Retina (tissue), 1 donor: ENCODE measurements around the gene RFXAP.
"Not testable (repeated sequence)": the region's sequence is repeated elsewhere in the genome, so short reads cannot be mapped to it uniquely, and the experiment has no call there.

ENCODE experiments used
- DNase-seq: peaks from one replicate; pipeline ENCODE4 v3.0.0-alpha.2; 2016

The RFXAP gene, protein sequence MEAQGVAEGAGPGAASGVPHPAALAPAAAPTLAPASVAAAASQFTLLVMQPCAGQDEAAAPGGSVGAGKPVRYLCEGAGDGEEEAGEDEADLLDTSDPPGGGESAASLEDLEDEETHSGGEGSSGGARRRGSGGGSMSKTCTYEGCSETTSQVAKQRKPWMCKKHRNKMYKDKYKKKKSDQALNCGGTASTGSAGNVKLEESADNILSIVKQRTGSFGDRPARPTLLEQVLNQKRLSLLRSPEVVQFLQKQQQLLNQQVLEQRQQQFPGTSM

GRCh38 chr13:36818804-36819738, at the start of gene RFXAP:
RFXAP (plus strand) TSS chr13:36819222; CDS start chr13:36819358, 136 bp downstream.
- DNase-seq, result peak; percentile 96

- no peak for DNase-seq
These were observed 49.5 kb upstream of the RFXAP start for GRCh38 chr13:36769545-36769944.

DNA sequence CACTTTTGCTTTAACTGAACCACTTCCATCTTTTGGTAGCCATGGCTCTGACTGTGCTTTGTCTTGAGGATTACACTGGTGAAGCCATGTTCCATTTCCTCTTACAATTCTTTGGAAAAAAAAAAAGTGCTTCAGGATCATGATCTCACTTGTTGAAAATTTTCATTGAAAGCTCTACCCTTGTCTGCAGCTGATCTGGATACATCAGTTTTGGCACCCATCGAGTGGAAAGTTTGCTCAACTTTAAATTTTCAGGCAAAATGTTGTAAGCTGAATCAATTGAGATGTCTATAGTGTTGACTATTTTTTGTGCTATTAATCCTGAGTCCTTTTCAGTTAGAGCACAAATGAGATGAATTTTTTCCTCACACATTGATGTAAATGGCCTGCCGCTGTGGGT, 48.3 kb upstream of the RFXAP start:
- no peak for DNase-seq

DNA sequence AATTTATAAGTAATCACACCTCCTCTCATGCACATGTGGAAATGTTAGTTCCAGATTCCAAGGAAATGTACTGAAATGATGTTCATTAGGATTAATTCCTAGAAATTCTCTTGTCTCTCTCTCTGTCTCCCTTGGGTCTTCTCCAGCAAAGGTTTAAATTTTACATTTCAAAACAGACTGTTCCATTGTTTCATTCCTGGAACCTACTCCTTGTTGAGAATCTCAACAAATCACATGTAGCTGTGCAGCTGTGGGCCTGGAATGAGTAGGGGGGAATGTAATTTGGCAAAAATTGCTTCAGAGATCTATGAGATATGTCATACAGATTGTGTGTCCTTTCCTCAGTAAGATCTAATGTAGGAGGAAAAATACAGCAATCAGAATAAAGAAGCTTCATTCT, 46.2 kb upstream of the RFXAP start:
- no peak for DNase-seq

GRCh38 chr13:36774931-36775330, 44.1 kb upstream of the RFXAP start:
- DNase-seq, result no peak

DNA sequence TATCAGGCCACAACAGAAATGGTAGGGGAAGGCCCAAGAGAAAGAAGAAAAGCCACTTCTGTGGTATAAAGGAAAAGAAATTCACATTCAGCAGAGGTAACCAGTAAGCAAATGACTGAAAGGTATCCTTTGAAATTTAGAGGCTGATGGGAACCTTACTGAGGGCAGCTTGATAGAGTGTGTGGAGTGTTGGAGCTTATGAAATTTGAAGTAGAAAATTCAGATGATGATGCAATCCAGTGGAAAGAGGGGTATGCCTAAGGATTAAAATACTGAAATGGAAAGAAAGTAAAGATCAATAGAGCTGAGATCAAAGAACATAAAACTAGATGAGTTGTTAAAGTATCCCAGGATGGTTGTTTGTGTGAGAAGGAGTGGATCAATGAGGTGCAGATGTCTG, 42.8 kb upstream of the RFXAP start:
- DNase-seq, result no peak

GRCh38 chr13:36778083-36778671, 40.8 kb upstream of the RFXAP start:
- DNase-seq, result peak; percentile 22

GRCh38 chr13:36783890-36784289, 35.1 kb upstream of the RFXAP start:
- DNase-seq, result no peak

DNA sequence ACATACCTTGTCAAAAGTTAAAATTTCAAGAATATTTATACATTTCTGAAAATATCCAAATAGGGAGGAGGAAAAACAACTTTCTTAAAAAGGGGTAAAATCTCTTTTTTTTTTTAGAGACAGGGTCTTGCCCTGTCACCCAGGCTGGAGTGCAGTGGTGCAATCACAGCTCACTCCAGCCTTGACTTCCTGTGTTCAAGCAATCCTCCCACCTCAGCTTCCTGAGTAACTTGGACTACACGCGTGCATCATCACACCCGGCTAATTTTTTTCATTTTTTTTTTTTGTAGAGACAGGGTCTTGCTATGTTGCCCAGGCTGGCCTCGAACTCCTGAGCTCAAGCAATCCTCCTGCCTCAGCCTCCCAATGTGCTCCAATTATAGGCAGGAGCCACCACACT, 32.8 kb upstream of the RFXAP start:
- DNase-seq, result not testable (repeated sequence)

DNA sequence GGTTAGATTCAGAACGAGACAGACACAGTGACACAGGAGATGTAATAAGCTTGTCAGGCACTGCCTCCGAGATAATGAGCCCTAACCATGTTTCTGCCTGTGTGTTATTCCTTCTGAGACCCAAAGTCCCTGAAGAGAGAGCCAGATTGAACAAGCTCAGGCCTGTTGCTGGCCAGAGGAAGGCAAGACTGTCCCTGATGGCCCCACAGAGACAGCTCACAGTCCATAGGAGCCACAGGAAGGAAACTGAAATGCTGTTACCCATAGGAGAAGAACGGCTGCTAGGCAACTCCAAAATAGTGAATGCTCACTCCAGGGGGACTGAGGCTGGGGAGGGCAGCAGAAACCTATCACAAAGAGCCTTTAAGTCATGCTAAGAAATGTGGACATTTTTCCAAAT, 31.8 kb upstream of the RFXAP start:
- DNase-seq, result no peak

- DNase-seq, result no peak
These were observed 30.7 kb upstream of the RFXAP start for GRCh38 chr13:36788276-36788675.

- no peak for DNase-seq
These were observed 30.0 kb upstream of the RFXAP start for GRCh38 chr13:36789061-36789460.

DNA sequence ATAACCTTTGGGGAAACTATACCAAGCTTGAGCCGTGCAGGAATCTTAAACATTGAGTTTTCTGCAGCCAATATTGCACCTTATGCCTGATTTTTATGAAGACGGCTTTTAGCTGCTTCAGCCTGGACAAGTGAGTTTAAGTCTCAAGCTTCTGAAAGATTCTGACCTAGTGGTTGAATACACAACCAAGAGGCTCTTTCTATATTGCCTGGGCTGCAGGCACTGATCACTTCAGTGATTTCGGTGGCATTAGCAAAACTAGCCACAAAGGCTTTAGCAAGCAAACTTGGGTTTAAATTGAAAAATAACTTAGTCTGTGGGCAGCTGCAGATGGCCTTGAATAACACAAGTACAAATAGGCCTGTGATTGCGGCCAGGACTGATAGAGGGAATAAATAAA, 29.3 kb upstream of the RFXAP start:
- DNase-seq, result no peak

DNA sequence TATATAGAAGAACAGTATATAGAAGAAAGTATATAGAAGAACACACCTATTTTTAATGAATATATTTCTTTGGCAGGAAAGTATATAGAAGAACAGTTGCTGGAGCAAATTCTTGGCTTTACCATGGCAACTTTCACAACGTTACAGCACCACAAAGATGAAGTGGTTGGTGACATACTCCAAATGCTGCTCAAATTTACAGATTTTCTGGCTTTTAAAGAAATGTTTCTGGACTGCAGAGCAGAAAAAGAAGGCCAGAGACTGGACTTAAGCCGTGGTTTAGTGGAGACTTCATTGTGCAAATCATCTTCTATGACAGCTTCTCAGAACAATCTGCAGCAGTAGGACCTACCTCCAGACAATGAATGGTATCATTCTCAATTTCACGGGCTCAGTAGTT, 24.3 kb upstream of the RFXAP start:
- DNase-seq, result no peak

GRCh38 chr13:36795463-36795862, 23.6 kb upstream of the RFXAP start:
- no peak for DNase-seq

DNA sequence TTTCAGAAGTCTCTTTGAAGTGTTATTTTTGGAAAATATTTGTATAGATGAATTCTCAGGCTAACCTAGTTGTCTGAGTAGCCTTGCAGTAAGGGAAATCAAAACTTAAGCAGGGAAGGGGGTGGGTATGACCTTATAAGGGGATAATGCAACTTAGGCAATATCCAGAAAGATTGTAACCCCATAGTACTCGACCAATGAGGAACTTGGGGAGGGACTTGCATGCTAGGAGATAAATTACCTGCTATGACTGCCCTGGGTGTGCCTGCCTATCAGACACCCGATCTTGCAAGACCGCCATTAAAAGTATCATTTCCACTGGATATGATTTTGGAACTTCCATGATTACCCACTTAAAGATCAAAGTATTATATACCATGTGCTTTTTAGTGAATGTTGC, 23.0 kb upstream of the RFXAP start:
- DNase-seq, result no peak

GRCh38 chr13:36801035-36801434, 18.0 kb upstream of the RFXAP start:
- DNase-seq, result no peak

GRCh38 chr13:36804588-36804987, 14.4 kb upstream of the RFXAP start:
- DNase-seq, result no peak

DNA sequence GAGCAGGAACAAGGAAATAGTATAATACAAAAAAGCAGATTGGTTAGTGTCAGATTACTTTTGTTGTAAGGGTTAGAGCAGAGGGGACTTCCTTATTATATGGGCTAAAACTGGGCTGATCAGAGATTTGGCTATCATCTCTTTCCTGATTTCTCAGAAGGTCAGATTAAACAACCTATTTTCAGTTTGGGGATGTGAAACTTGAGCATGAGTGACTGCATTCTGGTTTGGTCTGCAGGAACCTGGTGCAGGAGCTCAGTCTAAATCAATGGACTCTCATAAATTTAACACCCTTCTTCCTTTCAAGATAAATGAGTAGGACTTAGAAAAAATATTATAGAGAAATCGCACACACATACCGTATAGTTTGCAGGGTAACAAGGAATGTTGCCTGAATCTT, 12.9 kb upstream of the RFXAP start:
- DNase-seq, result no peak

GRCh38 chr13:36807616-36808015, 11.4 kb upstream of the RFXAP start:
- no peak for DNase-seq

- no peak for DNase-seq
These were observed 5.8 kb upstream of the RFXAP start for GRCh38 chr13:36813225-36813624.

GRCh38 chr13:36814465-36814864, 4.6 kb upstream of the RFXAP start:
- no peak for DNase-seq

GRCh38 chr13:36815062-36815461, 4.0 kb upstream of the RFXAP start:
- no peak for DNase-seq
